HG03442 (cell line): Measurements from ENCODE around the gene TMOD2.

ENCODE experiments used
- ATAC-seq: cut with Tn5 transposase; IDR thresholded peaks from one replicate; pipeline ENCODE4 v1.9.1; 2021; ENCODE audit warnings: mild to moderate bottlenecking, moderate library complexity; ENCODE audit not compliant: unreplicated experiment

The TMOD2 gene

DNA sequence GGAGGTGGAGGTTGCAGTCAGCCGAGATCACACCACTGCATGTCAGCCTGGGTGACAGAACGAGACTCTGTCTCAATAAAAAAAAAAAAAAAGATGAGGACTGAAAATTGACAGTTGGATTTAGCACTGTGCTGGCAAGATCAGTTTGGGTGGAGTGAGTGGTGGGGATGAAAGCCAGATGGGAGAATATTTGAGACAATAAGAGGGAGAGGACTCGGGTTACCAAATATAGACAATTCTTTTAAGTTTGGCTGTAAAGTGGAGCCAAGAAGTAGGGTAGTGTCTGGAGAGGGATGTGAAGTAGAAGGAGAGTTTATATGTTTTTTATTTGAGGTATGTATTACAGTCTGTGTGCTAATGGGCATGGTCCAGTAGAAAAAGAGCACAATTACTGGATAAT, 98.5 kb downstream of the TMOD2 start:
- ATAC-seq, result no peak

DNA sequence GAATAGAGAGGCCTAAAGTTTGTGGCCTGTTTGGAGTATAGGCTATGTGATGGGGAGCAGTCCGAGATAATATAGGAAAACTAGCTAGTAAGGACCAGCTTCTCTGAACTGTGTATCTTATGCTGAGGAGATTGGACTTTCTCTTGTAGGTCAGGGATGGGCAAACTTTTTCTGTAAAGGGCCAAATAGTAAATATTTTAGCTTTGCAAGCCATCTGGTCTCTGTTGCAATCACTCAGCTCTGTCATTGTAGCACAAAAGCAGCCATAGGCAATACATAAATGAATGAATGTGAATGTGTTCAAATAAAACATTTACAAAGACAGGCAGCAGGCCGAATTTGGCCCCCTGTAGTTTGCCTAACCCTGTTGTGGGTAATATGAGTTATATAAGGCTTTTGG, 102.6 kb downstream of the TMOD2 start:
- no peak for ATAC-seq

DNA sequence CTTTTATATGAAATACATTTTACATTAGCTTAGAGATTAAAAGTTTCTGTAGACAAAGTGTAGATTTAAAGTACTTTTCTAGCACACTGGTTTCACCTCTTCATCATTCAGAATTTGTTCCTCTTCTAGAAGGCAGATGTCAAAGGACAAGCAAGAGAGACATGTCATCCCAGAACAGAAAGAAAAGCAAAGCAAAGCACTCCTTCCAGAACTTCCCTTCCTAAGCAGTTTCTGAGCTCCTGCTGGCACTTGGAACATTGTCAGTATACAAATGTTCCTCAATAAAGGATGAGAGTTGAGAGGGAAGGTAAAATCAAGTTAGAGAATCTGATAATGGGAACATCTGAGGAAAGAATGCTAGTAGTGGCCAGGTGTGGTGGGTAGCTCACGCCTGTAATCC, 104.2 kb downstream of the TMOD2 start:
- ATAC-seq, result no peak

DNA sequence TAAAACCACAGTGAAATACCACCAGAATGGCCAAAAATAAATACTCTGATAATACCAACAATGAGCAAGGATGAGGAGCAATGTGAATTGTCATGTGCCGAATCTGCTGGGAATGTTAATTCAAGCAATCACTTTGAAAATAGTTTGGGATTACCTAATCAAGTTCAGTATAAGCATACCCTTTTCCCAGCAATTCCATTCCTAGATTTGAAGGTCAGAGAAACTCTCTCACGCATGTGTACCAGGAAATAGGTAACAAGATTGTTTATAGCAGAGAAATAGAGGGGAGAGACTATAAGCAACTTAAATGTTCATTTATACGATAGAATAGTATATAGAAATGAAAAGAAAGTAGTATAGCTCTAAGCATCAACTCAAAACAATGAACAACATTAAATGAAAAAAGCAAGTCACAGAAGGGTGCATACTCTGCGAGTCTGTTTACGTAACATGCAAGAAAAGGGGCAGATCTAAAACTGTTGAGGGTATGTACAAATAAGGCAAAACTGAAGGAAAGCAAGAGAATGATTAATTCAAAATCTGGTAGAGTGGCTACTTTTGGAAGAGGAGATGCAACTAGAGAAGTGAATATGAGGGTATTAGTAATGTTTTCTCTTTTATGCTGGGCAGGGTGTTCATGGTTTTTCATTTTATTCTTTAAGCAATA, 105.5 kb downstream of the TMOD2 start:
- no peak for ATAC-seq

DNA sequence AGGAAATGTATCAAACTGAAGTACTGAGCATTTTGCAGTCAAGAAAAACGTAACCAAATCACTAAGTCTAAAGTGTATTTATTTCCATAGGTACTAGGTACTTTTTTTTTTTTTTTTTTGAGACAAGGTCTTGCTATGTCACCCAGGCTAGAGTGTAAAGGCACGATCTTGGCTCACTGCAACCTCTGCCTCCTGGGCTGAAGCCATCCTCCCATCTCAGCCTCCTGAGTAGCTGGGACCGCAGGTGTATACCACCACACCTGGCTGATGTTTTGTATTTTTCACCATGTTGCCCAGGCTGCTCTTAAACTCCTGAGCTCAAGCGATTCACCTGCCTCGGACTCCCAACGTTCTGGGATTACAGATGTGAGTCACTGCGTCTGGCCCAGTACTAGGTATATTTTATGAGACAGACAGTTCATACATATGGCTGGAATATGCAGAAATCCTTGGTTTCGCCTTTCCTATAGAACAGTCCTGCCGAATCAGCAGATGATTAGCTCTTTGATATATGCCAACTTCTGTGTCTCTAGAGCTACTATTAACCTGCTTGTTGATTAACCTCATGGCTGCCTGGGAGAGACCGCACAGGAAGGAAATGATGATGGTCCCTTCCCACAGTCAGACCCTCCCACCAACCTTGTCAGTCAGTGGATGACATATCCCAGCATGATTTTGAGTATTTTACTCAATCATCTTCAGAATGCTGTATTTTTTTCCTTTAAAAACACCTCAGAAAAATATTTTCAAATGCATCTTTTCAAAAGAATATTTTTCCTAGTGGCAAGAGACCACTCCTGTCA, 110.4 kb downstream of the TMOD2 start:
- no peak for ATAC-seq

DNA sequence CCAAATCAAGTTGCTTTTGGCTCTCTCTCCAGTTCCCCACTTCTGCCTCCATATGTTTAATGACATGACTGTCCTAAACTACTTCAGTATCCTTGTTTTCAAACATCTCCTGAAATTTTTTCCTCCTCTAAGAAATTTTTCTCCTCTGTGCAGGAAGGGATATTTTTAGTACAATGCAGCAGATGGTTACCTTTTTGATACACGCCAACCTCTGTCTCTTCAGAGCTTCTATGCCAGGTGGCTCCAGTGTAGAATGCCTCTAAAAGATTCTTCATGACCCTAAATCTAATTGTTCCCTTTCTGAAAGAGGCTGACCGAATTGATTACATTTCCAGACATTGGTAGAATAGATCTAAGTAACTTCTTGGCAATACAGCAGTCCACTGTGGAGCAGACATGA, 111.7 kb downstream of the TMOD2 start:
- ATAC-seq, result no peak

DNA sequence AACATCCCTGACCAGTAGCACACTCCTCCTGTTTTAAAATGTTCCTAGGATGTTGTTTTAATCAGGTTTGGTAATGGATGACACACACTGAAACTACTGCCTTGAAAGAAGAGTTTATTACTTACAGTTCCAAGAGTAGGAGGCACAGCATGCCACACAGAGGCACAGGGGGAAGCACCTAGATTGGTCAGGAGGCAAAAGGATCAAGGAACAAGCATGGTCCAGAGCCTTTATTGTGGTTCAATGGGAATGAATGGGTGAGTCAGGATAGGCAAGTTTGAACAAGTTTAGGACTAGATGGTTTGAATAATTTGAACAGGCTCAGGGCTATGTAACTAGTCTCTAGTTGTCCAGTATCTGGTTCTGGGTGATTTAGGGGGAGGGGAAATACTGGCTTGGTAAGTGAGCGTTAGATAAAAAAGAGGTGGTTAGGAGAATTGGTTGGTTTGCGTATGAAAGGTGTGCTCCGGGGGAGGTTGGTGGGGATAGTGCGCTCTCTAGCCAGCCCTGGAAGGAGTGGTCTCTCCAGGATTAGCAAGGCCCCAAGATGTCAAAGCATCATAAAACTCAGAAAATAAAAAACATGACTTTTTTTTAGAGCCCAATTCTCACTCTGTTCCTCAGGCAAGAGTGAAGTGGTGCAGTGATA, 113.1 kb downstream of the TMOD2 start:
- no peak for ATAC-seq

DNA sequence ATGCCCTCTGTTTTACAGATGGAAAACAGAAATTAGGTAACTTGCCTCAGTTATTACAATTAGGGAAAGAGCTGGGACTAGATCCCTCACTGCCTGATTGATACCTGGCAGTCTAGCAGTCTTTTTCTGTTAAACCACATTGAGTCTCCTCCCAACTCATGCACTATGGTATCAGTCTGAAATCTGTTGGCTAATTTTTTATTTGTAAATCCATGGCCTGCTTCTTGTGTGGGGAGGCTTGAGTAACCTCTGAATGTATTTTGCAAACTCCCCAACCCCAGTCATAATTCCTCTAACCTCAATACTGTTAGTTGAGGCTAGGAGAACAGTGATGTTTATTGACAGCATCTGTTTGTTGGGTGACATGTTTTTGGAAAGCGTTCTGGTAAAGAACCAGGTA, 113.9 kb downstream of the TMOD2 start:
- ATAC-seq, result no peak
